ENCODE data around the gene JUND.

DNA sequence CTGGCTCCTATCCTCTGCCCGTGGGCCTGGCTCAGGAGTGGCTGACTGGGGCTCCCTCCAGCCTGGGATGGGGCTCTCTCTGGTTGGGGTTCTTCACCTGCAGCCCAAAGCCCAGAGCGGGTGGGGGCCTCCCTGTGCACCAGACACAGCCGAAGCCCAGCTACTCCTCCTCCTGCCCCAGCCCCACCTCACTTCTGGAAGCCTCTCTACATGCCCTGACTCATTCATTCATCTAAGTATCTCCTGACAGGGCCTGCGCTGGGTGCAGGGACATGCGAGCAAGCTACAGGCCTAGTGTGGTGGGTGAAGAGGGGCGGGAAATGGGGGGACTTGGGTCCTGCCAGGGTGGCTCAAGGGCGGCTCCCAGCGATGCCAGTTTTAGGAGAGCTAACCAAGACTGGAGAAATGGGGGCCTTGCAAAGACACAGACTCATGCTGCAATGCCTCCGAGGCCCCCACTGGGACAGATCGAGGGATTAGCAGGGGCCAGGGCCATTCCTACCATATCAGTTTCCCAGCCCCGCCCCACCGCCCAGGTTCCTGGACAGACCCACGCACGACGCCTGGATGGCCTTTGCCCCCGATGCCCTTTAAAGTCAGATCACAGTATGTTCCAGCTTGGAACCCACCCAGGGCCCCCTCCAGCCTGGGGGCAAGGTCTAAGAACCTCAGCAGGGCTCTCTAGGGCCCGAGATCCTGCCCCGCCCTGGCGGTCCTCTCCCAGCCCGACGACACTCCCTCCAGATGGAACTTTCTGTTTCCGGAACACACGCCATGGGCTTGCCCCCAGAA lies 28.9 kb upstream of the JUND start:
- TF ChIP-seq CTCF (IDR thresholded peaks at IDR 0.05) (no peak), POLR2A (IDR thresholded peaks at IDR 0.05) (no peak)
